Measurements from ENCODE around the gene SMPD4.
"Not testable (repeated sequence)": the region's sequence is repeated elsewhere in the genome, so short reads cannot be mapped to it uniquely, and the experiment has no call there.

The SMPD4 gene

GRCh38 chr2:130219147-130219546 lies 37.7 kb upstream of the SMPD4 start:
- H3K27me3 ChIP-seq (ENCODE audit: low read depth, low read length); H3K9ac ChIP-seq (ENCODE audit: low read length); H2AFZ ChIP-seq (ENCODE audit: low read depth, low read length); H3K27ac ChIP-seq (ENCODE audit: low read length); H3K4me3 ChIP-seq (ENCODE audit: low read length); H3K4me1 ChIP-seq (ENCODE audit: low read length); H3K79me2 ChIP-seq (ENCODE audit: low read length); H3K36me3 ChIP-seq (replicated peaks; ENCODE audit: low read depth, low read length); H4K20me1 ChIP-seq (ENCODE audit: insufficient read depth, low read length); H3K4me2 ChIP-seq (ENCODE audit: low read length); H3K9me3 ChIP-seq (ENCODE audit: insufficient read depth, low read length): not testable (repeated sequence)

- not testable (repeated sequence) for H3K4me1 ChIP-seq (ENCODE audit: low read length); H3K4me2 ChIP-seq (ENCODE audit: low read length); H3K4me3 ChIP-seq (ENCODE audit: low read length); H4K20me1 ChIP-seq (ENCODE audit: insufficient read depth, low read length); H2AFZ ChIP-seq (ENCODE audit: low read depth, low read length); H3K27me3 ChIP-seq (ENCODE audit: low read depth, low read length); H3K9me3 ChIP-seq (ENCODE audit: insufficient read depth, low read length); H3K79me2 ChIP-seq (ENCODE audit: low read length); H3K9ac ChIP-seq (ENCODE audit: low read length); H3K27ac ChIP-seq (ENCODE audit: low read length); H3K36me3 ChIP-seq (replicated peaks; ENCODE audit: low read depth, low read length)
Observed at GRCh38 chr2:130207051-130207450, 25.6 kb upstream of the SMPD4 start.

GRCh38 chr2:130203150-130203549 lies 21.7 kb upstream of the SMPD4 start:
- not testable (repeated sequence) for H3K27me3 ChIP-seq (ENCODE audit: low read depth, low read length); H4K20me1 ChIP-seq (ENCODE audit: insufficient read depth, low read length); H3K9ac ChIP-seq (ENCODE audit: low read length)

GRCh38 chr2:130202518-130202917 lies 21.1 kb upstream of the SMPD4 start:
- not testable (repeated sequence) for H3K27ac ChIP-seq (ENCODE audit: low read length); H3K4me3 ChIP-seq (ENCODE audit: low read length); H4K20me1 ChIP-seq (ENCODE audit: insufficient read depth, low read length); H3K27me3 ChIP-seq (ENCODE audit: low read depth, low read length); H3K36me3 ChIP-seq (replicated peaks; ENCODE audit: low read depth, low read length); H3K9ac ChIP-seq (ENCODE audit: low read length); H3K9me3 ChIP-seq (ENCODE audit: insufficient read depth, low read length); H2AFZ ChIP-seq (ENCODE audit: low read depth, low read length); H3K79me2 ChIP-seq (ENCODE audit: low read length); H3K4me2 ChIP-seq (ENCODE audit: low read length); H3K4me1 ChIP-seq (ENCODE audit: low read length)

More at GRCh38 chr2:130203150-130203549, 21.7 kb upstream of the SMPD4 start:
- H3K4me3 ChIP-seq (ENCODE audit: low read length); H3K79me2 ChIP-seq (ENCODE audit: low read length); H3K27ac ChIP-seq (ENCODE audit: low read length); H3K36me3 ChIP-seq (replicated peaks; ENCODE audit: low read depth, low read length); H3K4me2 ChIP-seq (ENCODE audit: low read length); H2AFZ ChIP-seq (ENCODE audit: low read depth, low read length); H3K4me1 ChIP-seq (ENCODE audit: low read length); H3K9me3 ChIP-seq (ENCODE audit: insufficient read depth, low read length): not testable (repeated sequence)

- H3K36me3 ChIP-seq (replicated peaks; ENCODE audit: low read depth, low read length), result no peaks in the 10 kb centered on the region
- no peak within 1 kb of the TSS for H3K4me3 ChIP-seq (ENCODE audit: low read length)
- no peaks in the 10 kb centered on the region for H4K20me1 ChIP-seq (ENCODE audit: insufficient read depth, low read length)
- TF ChIP-seq EZH2phosphoT487 (IDR thresholded peaks at IDR 0.05; ENCODE audit: low read depth), result no peak
- no peak for TF ChIP-seq CTCF (IDR thresholded peaks at IDR 0.05; ENCODE audit: low read depth, low read length)
- H3K4me1 ChIP-seq (ENCODE audit: low read length), result no peaks in the 10 kb centered on the region
- H3K79me2 ChIP-seq (ENCODE audit: low read length), result no peaks in the 10 kb centered on the region
- no peaks in the 10 kb centered on the region for H3K27me3 ChIP-seq (ENCODE audit: low read depth, low read length)
- no peak within 1 kb of the TSS for H3K9ac ChIP-seq (ENCODE audit: low read length)
- H3K9me3 ChIP-seq (ENCODE audit: insufficient read depth, low read length), result no peaks in the 10 kb centered on the region
- no peak within 1 kb of the TSS for H3K4me2 ChIP-seq (ENCODE audit: low read length)
- no peak within 1 kb of the TSS for H3K27ac ChIP-seq (ENCODE audit: low read length)
- no peak within 1 kb of the TSS for H2AFZ ChIP-seq (ENCODE audit: low read depth, low read length)
Observed at GRCh38 chr2:130198343-130198742, 16.9 kb upstream of the SMPD4 start, which contains the start of gene TUBA3E. TSS of gene TUBA3E (minus strand) at chr2:130198439. CDS start at chr2:130198360, 79 bp downstream.

- H3K4me2 ChIP-seq (ENCODE audit: low read length); H3K4me1 ChIP-seq (ENCODE audit: low read length); H3K27me3 ChIP-seq (ENCODE audit: low read depth, low read length); H3K36me3 ChIP-seq (replicated peaks; ENCODE audit: low read depth, low read length); H3K9ac ChIP-seq (ENCODE audit: low read length); H3K79me2 ChIP-seq (ENCODE audit: low read length); H3K9me3 ChIP-seq (ENCODE audit: insufficient read depth, low read length); H3K27ac ChIP-seq (ENCODE audit: low read length); H3K4me3 ChIP-seq (ENCODE audit: low read length); H2AFZ ChIP-seq (ENCODE audit: low read depth, low read length); H4K20me1 ChIP-seq (ENCODE audit: insufficient read depth, low read length): not testable (repeated sequence)
Observed at GRCh38 chr2:130196052-130196451, 14.7 kb upstream of the SMPD4 start.

- not testable (repeated sequence) for H2AFZ ChIP-seq (ENCODE audit: low read depth, low read length); H3K36me3 ChIP-seq (replicated peaks; ENCODE audit: low read depth, low read length); H3K9me3 ChIP-seq (ENCODE audit: insufficient read depth, low read length); H3K9ac ChIP-seq (ENCODE audit: low read length); H4K20me1 ChIP-seq (ENCODE audit: insufficient read depth, low read length); H3K4me1 ChIP-seq (ENCODE audit: low read length); H3K4me2 ChIP-seq (ENCODE audit: low read length); H3K4me3 ChIP-seq (ENCODE audit: low read length); H3K79me2 ChIP-seq (ENCODE audit: low read length); H3K27me3 ChIP-seq (ENCODE audit: low read depth, low read length); H3K27ac ChIP-seq (ENCODE audit: low read length)
Observed at GRCh38 chr2:130195089-130195635, 13.8 kb upstream of the SMPD4 start.

- H3K27ac ChIP-seq (ENCODE audit: low read length); H3K27me3 ChIP-seq (ENCODE audit: low read depth, low read length); H3K4me3 ChIP-seq (ENCODE audit: low read length); H3K9ac ChIP-seq (ENCODE audit: low read length); H3K4me2 ChIP-seq (ENCODE audit: low read length); H2AFZ ChIP-seq (ENCODE audit: low read depth, low read length); H3K4me1 ChIP-seq (ENCODE audit: low read length); H3K79me2 ChIP-seq (ENCODE audit: low read length); H4K20me1 ChIP-seq (ENCODE audit: insufficient read depth, low read length); H3K36me3 ChIP-seq (replicated peaks; ENCODE audit: low read depth, low read length); H3K9me3 ChIP-seq (ENCODE audit: insufficient read depth, low read length): not testable (repeated sequence)
Observed at GRCh38 chr2:130193824-130194223, 12.4 kb upstream of the SMPD4 start.

GRCh38 chr2:130192451-130192850 lies 11.0 kb upstream of the SMPD4 start:
- not testable (repeated sequence) for H2AFZ ChIP-seq (ENCODE audit: low read depth, low read length); H3K27ac ChIP-seq (ENCODE audit: low read length); H3K36me3 ChIP-seq (replicated peaks; ENCODE audit: low read depth, low read length); H3K4me1 ChIP-seq (ENCODE audit: low read length); H3K4me2 ChIP-seq (ENCODE audit: low read length); H3K4me3 ChIP-seq (ENCODE audit: low read length); H3K79me2 ChIP-seq (ENCODE audit: low read length); H4K20me1 ChIP-seq (ENCODE audit: insufficient read depth, low read length); H3K9ac ChIP-seq (ENCODE audit: low read length); H3K9me3 ChIP-seq (ENCODE audit: insufficient read depth, low read length); H3K27me3 ChIP-seq (ENCODE audit: low read depth, low read length)
